C1 segment of cervical spinal cord (tissue), 14 donors: ENCODE measurements around the gene GABARAPL1.
A peak's percentile ranks its signal among the peaks of the same experiment; 100 is the strongest.
"Not testable (repeated sequence)": the region's sequence is repeated elsewhere in the genome, so short reads cannot be mapped to it uniquely, and the experiment has no call there.

Experiments used
- DNase-seq, 14 donors: peaks; one replicate each; lab custom pipeline; 2025; lab: John Stamatoyannopoulos, UW

Gene GABARAPL1

GRCh38 chr12:10212739-10213131 lies at the start of gene GABARAPL1:
TSS of gene GABARAPL1 (plus strand) at chr12:10212877. CDS start at chr12:10213130, 253 bp downstream.
- peak in 13 of 14 donors; percentile 38 to 93 (median 82) for DNase-seq

- no peak for DNase-seq
Measured at GRCh38 chr12:10163084-10163483, 49.6 kb upstream of the GABARAPL1 start.

- DNase-seq, result no peak
Measured at GRCh38 chr12:10165421-10165820, 47.3 kb upstream of the GABARAPL1 start.

GRCh38 chr12:10167599-10167998 lies 45.1 kb upstream of the GABARAPL1 start:
- DNase-seq, result no peak

GRCh38 chr12:10169104-10169503 lies 43.6 kb upstream of the GABARAPL1 start:
- DNase-seq, result no peak

- no peak for DNase-seq
Measured at GRCh38 chr12:10170216-10170615, 42.5 kb upstream of the GABARAPL1 start.

- DNase-seq, result no peak
Measured at GRCh38 chr12:10171973-10172728, 40.5 kb upstream of the GABARAPL1 start, which contains the start of gene OLR1. TSS of gene OLR1 (minus strand) at chr12:10172132. CDS start at chr12:10172077, 55 bp downstream.

- no peak for DNase-seq
Measured at GRCh38 chr12:10174986-10175614, 37.6 kb upstream of the GABARAPL1 start.

- no peak for DNase-seq
Measured at GRCh38 chr12:10175846-10176636, 36.6 kb upstream of the GABARAPL1 start.

GRCh38 chr12:10178821-10179220 lies 33.9 kb upstream of the GABARAPL1 start, which contains the start of gene TMEM52B:
TSS of gene TMEM52B (plus strand) at chr12:10179032. CDS start at chr12:10179575, 543 bp downstream.
- DNase-seq, result no peak

- DNase-seq, result no peak
Measured at GRCh38 chr12:10179776-10180181, 32.9 kb upstream of the GABARAPL1 start.

- no peak for DNase-seq
Measured at GRCh38 chr12:10182354-10183049, 30.2 kb upstream of the GABARAPL1 start.

- DNase-seq, result no peak
Measured at GRCh38 chr12:10184261-10184843, 28.3 kb upstream of the GABARAPL1 start.

- peak in 10 of 14 donors; percentile 1 to 71 (median 38) for DNase-seq
Measured at GRCh38 chr12:10186299-10186698, 26.4 kb upstream of the GABARAPL1 start.

GRCh38 chr12:10186958-10187357 lies 25.7 kb upstream of the GABARAPL1 start:
- not testable (repeated sequence) for DNase-seq

GRCh38 chr12:10189653-10190052 lies 23.0 kb upstream of the GABARAPL1 start:
- peak in 9 of 14 donors; percentile 3 to 53 (median 31) for DNase-seq

GRCh38 chr12:10190558-10191388 lies 21.9 kb upstream of the GABARAPL1 start:
- DNase-seq, result peak in 11 of 14 donors; percentile 11 to 49 (median 21)

GRCh38 chr12:10191865-10192264 lies 20.8 kb upstream of the GABARAPL1 start:
- no peak for DNase-seq

- DNase-seq, result no peak
Measured at GRCh38 chr12:10194160-10194670, 18.5 kb upstream of the GABARAPL1 start.

GRCh38 chr12:10196210-10196609 lies 16.5 kb upstream of the GABARAPL1 start:
- no peak for DNase-seq
